Progenitor cell of endocrine pancreas (in vitro differentiated cells): ENCODE measurements around the gene CRYGA. TPM values are rescaled to one million over a fixed set of nuclear protein-coding genes. Genes with fewer than 3 reads are reported as not detected.

ENCODE experiments used
- DNase-seq: peaks from one replicate; pipeline ENCODE4 v3.0.0; 2021; ENCODE audit warnings: low spot score; ENCODE audit not compliant: unreplicated experiment
- H3K27ac Mint-ChIP-seq: 2 replicates; pipeline ENCODE4 v1.8.0; 2021; ENCODE audit warnings: mild to moderate bottlenecking, moderate library complexity, mixed read lengths
- H3K27me3 Mint-ChIP-seq: 2 replicates; pipeline ENCODE4 v1.8.0; 2021; ENCODE audit warnings: mixed read lengths
- H3K36me3 Mint-ChIP-seq: 2 replicates; pipeline ENCODE4 v1.8.0; 2022; ENCODE audit warnings: mixed read lengths; ENCODE audit not compliant: insufficient read depth
- H3K4me1 Mint-ChIP-seq: 2 replicates; pipeline ENCODE4 v1.8.0; 2021; ENCODE audit warnings: low read depth, mixed read lengths
- H3K4me3 Mint-ChIP-seq: 2 replicates; pipeline ENCODE4 v1.8.0; 2021; ENCODE audit warnings: low read depth, mild to moderate bottlenecking, moderate library complexity, mixed read lengths
- H3K9me3 Mint-ChIP-seq: 2 replicates; pipeline ENCODE4 v1.8.0; 2021; ENCODE audit warnings: low read depth, mixed read lengths
- CTCF ChIP-seq: fragments of 200-600 bp; sonication (generic); IDR thresholded peaks from one replicate; pipeline ENCODE4 v1.5.0; 2021; ENCODE audit warnings: antibody characterized with exemption, mild to moderate bottlenecking; ENCODE audit not compliant: unreplicated experiment
- long read RNA-seq: library from polyadenylated mRNA; unstranded; transcript quantifications from one replicate; pipeline ENCODE4 v2.0.0, GENCODE V29; 2020
- total RNA-seq: library from RNA; stranded (reverse); gene quantifications from 2 replicates; pipeline ENCODE4 v1.2.1, GENCODE V29; 2021

Gene CRYGA
- total RNA-seq: not detected in 2 replicates
- long read RNA-seq: 0 reads

GRCh38 chr2:208163489-208163888 lies at the start of gene CRYGA:
TSS of gene CRYGA (minus strand) at chr2:208163589. CDS start at chr2:208163556, 33 bp downstream.
- peaks cover 15% of the 10 kb centered on the region for H3K4me1 Mint-ChIP-seq
- TF ChIP-seq CTCF: no peak
- H3K36me3 Mint-ChIP-seq: no peaks in the 10 kb centered on the region
- no peaks in the 10 kb centered on the region for H3K27me3 Mint-ChIP-seq
- no peak for DNase-seq
- no peak within 1 kb of the TSS for H3K4me3 Mint-ChIP-seq
- no peaks in the 10 kb centered on the region for H3K9me3 Mint-ChIP-seq
- H3K27ac Mint-ChIP-seq: no peak within 1 kb of the TSS

- no peak for DNase-seq
- H3K36me3 Mint-ChIP-seq: no peaks in the 10 kb centered on the region
- H3K4me3 Mint-ChIP-seq: no peak overlapping the region
- H3K27me3 Mint-ChIP-seq: no peaks in the 10 kb centered on the region
- TF ChIP-seq CTCF: no peak
- H3K9me3 Mint-ChIP-seq: no peaks in the 10 kb centered on the region
- peaks cover 4% of the 10 kb centered on the region for H3K4me1 Mint-ChIP-seq
- no peak overlapping the region for H3K27ac Mint-ChIP-seq
Observed at GRCh38 chr2:208210688-208211451, 47.5 kb upstream of the CRYGA start.

GRCh38 chr2:208208335-208209085 lies 45.1 kb upstream of the CRYGA start:
- Mint-ChIP-seq H3K36me3 (no peaks in the 10 kb centered on the region), H3K27me3 (no peaks in the 10 kb centered on the region), H3K4me3 (no peak overlapping the region), H3K4me1 (no peaks in the 10 kb centered on the region), H3K27ac (no peak overlapping the region), H3K9me3 (no peaks in the 10 kb centered on the region)
- DNase-seq: no peak
- no peak for TF ChIP-seq CTCF

GRCh38 chr2:208207769-208208168 lies 44.4 kb upstream of the CRYGA start:
- Mint-ChIP-seq H3K9me3 (no peaks in the 10 kb centered on the region), H3K27ac (no peak overlapping the region), H3K27me3 (no peaks in the 10 kb centered on the region), H3K4me3 (no peak overlapping the region), H3K36me3 (no peaks in the 10 kb centered on the region), H3K4me1 (no peaks in the 10 kb centered on the region)
- DNase-seq: no peak
- no peak for TF ChIP-seq CTCF

GRCh38 chr2:208204166-208204565 lies 40.8 kb upstream of the CRYGA start:
- peaks cover 7% of the 10 kb centered on the region for H3K4me1 Mint-ChIP-seq
- TF ChIP-seq CTCF: no peak
- no peak for DNase-seq
- no peaks in the 10 kb centered on the region for H3K27me3 Mint-ChIP-seq
- H3K27ac Mint-ChIP-seq: no peak overlapping the region
- H3K36me3 Mint-ChIP-seq: no peaks in the 10 kb centered on the region
- no peaks in the 10 kb centered on the region for H3K9me3 Mint-ChIP-seq
- H3K4me3 Mint-ChIP-seq: no peak overlapping the region
